DMS 273 (cell line): ENCODE results near the gene STAMBPL1.
"Not testable (repeated sequence)": the region's sequence is repeated elsewhere in the genome, so short reads cannot be mapped to it uniquely, and the experiment has no call there.

Source experiments
- DNase-seq: peaks from one replicate; lab custom pipeline; 2025; ENCODE audit not compliant: unreplicated experiment; lab: John Stamatoyannopoulos, UW

STAMBPL1 gene

DNA sequence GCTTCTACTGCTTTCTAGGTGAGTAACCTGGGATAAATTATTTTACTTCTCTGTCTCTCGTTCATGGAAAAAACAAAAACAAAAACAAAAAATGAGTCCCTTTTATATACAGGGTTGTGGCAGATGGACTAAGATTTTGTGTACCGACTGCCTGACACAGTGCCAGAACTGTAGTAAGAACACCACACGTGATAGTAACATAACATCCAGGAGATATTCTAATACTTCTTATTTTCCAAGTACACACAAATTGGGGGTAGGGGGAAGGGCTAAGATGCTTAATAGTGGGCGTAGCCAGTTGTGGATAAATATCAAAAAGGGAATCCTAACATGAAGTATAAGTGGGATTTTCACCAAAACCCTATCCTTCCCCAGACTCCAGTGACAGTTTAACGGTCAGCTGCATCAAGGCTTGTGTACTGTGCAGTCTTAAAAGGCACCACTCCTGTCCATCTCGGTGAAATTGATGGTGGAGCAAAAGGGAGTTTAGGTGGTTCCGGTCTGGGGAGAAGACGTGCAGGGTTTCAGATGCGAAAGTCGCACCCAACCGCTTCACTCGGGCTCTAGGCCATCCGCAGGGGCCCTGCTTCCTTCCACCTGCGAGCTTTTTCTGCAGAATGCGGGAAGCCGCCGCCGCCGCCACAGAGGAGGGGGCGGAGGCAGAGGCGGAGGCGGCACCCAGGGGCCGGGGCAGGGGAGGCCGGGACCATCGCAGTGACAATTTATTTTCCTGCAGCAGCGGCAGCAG, at the start of gene STAMBPL1:
STAMBPL1 (plus strand) TSS at position 712 of the 748 bp plus-strand sequence. CDS start 21,464 bp downstream, outside the sequence.
- peak; percentile 88 for DNase-seq

DNA sequence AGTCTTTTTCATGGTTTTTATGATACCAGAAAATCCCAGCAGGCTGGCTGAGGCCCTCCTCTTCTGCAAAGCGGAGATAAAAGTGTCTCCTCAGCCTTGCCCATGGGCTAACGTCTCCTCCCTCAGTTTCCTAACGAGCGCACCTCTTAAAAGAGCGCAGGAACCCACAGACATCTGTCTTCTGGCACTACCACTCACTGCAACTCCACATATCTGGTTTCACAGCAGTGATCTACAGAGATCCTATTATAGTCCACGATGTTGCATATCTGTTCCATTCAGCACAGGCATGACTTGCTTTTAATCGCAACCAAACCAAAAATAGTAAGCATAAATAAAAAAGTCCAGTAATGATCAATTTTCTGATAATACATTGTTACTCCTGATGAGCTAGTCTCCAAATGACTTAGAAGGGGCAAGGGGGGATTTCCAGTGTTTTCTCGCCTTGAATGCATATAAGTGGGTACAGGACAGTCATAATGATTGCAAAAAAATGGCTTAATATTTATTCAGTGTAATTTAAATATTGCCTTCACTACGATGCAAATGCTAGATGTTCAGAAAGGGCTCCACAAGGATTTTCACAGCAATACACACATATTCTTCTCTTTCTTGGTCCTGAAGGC, 49.3 kb upstream of the STAMBPL1 start:
- no peak for DNase-seq

DNA sequence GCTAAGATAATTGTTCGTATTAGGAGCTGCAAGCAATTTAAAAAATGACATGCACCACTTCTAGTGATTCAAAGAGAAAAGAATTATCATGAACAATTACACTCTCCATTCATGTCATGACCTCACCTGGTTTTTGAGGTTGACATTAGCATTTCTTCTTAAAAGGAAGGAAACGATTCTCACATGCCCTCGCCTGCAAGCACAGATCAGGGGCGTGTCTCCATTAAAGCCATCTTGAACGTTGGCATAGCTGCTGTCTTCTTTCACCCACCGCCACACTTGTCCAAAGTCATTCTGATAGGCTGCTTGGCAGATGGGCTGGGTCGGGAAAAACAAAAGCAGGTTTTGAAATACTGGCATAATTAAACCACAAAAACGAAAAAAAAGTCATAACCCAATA, 48.3 kb upstream of the STAMBPL1 start:
- DNase-seq, result no peak

DNA sequence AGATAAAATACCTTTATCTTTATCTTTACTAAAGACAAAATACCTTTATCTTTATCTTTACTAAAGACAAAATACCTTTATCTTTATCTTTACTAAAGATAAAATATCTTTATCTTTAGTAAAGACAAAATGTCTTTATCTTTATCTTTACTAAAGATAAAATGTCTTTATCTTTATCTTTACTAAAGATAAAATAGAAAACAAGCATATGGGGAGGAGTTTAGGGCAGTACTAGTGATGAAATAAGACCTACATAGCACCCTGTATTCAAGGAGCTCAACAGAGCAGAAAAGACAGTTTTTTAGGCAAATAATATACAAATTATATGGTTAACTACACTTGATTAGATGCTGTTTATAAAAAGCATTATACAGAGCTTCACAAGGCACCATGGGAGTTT, 47.7 kb upstream of the STAMBPL1 start:
- DNase-seq, result no peak

DNA sequence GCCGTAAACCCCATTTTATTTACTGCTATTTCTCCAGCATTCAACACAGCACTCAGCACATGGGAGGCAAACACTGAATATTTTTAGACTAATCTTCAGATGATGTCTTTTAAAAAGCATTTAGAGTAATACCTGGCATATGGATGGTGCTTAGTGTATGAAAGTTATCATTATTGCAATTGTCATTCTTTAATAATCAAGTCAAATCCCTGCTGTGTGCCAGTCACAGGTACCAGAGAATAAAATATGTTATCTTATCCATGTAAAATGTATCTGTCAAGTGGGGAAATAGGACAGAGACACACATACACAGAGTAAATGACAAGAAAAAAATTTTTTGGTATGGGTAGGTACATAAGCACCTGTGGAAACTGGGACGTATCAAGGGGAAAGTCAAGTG, 46.9 kb upstream of the STAMBPL1 start:
- no peak for DNase-seq

DNA sequence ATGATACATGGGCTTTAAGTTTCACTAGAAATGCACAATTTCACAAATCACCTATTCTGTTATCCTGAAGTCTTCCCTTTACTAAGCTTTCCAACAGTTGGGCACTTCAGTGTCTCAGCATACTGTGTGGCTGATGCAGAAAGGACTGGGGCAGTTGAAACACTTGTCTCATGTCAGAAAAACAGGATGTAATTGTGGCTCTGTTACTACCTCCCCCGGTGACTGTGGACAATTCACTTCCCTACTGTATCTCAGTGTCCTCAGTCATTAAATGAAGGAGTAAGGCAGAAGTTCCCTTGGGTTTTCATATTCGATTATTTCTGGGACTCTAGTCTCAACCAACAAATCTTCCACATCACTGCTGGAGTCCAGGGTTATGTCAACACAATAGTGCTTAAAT, 46.3 kb upstream of the STAMBPL1 start:
- DNase-seq, result no peak

DNA sequence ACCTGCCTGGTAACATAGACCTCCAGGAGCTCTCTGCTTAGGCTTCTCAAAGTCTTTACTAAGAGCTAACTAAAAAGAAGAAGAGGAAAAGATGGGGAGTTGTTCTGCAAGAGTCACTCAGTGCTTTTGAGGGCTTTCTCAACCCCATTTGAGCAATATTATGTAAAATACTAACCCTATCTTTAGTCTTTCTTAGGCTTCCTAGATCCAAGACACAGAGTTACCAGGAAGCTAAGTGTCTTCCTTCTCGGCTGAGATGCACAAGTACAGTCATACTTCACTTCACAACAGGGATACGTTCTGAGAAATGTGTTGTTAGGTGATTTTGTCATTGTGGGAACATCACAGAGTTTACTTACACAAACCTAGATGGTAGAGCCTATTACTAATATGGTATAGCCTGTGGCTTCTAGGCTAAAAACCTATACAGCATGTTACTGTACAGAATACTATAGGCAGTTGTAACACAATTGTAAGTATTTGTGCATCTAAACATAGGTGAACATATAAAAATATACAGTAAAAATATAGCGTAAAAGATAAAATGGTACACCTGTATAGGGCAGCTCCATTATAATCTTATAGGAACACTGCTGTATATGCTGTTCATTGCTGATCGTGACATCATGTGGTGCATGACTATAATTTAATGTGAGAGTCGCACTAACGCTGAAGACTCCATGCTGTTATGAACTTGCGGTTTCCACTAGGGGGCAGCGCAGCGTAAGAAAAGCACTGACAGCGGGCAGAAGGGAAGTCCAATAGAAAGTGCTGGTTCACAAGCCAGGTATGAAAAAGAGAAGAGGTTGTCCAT, 44.7 kb upstream of the STAMBPL1 start:
- peak; percentile 87 for DNase-seq

DNA sequence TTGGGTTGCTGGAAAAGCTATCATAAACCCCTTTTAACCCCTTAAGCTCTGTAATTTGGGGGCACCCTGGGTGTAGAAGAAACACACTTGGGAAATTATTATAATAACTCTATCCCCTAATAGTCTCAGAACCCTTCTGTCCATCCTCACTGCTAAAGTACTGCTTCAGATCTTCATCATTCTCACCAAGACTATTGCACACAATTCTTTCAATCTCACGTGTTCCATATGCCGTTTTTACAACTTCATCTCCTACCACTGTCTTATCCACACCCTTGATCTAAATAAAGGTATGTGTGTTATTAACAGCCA, 44.2 kb upstream of the STAMBPL1 start:
- DNase-seq, result no peak

DNA sequence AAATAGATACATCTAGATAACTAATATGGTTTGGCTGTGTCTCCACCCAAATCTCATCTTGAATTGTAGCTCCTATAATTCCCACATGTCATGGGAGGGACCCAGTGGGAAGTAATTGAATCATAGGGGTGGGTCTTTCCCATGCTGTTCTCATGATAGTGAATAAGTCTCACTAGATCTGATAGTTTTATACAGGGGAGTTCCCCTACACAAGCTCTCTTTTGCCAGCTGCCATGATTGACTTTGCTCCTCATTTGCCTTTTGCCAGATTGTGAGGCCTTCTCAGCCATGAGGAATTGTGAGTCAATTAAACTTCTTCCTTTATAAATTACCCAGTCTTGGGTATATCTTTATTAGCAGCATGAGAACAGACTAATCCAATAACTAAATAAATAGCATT, 42.4 kb upstream of the STAMBPL1 start:
- DNase-seq, result not testable (repeated sequence)

DNA sequence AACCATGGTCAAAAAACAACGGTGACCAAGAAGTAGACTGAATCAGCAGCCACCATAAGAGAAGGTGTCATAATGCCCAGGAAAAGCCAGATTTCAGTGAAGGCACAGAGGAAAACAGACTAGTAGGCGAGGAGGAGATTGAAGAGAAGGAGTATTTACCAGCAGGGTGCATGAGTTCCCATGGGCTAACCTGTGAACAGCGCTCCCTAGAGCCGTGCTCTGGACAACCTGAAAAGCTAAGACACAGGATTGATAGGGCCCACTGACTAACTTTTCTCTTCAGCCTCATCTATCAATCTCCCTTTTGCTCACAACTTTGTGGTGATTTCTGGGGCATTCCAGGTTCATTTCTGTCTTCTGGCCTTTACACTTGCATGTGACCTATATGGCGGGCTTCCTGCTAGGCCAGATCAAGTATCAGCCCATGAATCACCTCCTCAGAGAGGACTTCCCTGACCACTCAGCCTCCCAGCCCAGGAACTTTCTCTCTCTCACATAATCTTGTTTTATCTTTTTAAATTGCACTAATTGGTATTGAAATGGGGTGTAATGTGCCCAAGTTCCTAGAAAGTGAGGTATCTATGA, 41.2 kb upstream of the STAMBPL1 start:
- DNase-seq, result no peak

DNA sequence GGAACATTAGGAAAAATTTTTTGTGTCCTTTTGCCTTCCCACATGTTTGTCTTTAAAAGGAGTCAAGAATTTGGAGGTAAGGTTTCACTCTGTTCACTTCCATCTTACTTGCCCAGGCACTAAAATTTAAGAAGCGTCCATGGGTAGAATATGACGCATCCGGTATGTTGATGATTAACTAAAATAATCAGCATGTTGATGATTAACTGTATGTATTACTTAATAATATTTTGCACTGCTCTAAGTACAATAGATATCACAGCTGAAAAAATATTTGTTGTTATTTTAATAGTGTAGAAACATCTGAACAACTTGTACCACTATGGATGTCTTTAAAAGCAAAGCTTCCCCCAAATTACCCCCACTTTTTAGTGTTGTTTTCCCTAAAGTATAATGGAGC, 39.9 kb upstream of the STAMBPL1 start:
- no peak for DNase-seq

DNA sequence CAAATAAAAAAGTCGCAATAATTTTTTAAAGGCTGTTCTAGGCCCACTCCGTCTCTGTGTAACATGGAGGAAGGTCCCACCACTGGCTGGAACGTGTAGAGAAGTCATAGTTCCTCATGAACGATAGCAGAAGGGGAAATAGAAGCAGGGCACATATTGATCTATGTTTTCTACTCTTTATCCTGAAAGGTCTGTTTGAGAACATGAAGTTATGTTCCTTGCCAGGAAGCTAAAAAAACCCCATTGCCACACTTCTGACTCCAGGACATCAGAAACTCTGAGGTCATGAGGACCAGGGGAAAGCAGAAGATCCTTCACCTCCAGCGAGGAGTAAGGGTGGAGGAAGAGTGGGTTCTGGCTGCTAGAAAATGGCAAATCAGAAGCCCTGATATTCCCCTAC, 39.2 kb upstream of the STAMBPL1 start:
- DNase-seq, result no peak

DNA sequence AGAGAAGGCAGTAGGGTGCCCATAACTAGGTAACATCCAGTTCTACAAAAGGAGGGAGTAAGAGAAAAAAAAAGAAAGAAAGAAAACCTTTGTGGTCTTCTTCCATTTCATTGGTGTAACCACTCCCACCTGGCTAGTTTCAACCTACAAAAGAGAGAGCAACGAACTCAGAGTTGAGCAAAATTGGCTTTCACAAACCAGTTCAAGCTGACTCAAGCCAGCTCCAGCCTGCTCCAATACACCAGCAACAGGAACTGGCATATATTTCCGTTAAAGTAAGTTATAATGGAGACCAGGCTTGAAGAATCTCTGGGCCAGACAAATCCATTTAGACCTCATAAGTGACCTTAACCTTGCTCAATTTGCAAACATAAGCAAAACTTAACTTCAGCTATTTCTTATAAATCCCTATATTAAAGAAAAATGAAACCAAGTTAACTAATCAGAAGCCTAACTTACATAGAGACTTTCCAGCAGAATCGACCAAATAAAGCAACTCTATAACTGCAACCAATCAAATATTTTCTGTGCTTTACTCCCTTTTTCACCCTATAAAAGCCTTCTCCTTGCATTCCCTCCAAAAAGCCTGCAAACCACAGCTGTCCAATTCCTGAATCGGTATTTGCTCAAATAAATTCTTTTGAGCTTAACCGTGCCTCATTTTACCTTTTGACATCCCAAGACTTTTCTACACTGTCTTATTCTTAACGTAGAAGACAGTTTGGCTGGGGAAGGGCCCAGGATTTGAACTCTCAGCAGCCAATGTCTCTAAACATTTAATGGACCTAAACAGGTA, 38.5 kb upstream of the STAMBPL1 start:
- DNase-seq, result no peak

DNA sequence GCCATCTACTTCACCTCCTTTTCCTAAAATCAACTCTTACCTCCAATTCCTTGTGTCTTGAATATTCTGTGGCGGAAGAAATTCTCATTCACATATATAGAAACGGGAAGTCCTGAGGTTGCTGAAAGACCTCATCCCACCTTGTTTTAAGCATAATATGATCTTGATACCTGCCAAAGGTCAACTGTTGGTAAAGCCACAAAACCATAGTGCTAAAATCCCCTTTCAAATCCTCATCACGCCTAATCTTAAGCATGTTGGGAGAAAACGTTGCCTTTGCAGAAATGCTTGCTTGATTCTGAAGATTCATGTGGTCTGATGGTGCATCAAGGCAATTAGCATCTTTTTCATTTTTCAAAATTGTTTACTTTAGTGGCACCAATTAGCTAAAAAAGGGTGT, 36.9 kb upstream of the STAMBPL1 start:
- DNase-seq, result no peak

DNA sequence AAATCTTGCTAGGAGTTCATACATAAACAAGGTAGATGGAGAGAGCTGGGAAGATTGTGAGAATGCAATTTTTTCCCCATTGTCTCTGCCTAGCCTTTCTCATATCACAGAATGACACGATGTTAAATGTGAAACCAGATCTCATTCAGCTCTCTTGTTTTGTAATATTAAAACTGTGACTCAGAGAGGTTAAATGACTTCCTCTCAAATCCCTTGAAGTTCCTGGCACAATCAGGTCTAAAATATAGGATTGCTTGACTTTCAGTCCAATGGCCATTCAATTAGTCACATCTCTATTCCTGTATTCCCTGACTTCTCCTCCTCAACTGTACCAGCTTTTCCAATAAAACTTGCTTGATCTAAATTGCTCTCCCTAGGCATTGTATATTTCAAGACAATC, 31.5 kb upstream of the STAMBPL1 start:
- DNase-seq, result no peak

DNA sequence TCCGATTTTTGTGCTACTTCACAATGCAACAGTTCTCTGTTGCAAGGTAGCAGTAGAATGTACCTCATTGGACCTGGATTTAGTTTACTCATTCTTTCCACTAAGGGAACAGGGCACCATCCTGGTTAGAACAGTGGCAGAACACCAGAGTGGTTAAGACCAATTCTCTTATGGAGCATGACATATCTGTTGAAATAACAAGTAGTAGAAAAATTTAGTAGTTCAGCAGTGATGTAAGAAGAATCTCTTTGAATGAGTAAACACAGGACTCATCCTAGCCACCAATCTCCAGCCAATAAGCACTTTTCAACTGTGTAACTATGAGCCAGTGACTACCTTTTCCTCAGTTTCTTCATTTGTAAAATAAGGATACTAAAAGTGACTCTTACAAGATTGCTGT, 30.8 kb upstream of the STAMBPL1 start:
- no peak for DNase-seq

DNA sequence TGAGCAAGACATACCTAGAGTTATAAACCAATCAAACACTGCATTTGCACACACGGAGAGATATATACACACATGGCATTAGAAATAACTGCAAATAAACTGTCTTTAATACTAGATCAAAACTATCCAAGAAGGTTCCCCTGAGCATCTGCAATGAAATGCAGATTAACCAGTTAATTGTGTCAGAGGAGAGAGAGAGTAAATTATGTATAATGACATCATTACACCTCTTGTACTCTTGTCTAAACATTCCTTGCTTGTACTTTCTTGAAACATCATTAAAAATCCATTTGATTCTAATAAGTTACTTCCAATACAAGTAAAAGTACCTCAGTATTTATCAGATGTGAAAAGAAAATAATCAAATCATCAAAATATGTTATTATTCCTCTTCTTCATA, 29.3 kb upstream of the STAMBPL1 start:
- no peak for DNase-seq

DNA sequence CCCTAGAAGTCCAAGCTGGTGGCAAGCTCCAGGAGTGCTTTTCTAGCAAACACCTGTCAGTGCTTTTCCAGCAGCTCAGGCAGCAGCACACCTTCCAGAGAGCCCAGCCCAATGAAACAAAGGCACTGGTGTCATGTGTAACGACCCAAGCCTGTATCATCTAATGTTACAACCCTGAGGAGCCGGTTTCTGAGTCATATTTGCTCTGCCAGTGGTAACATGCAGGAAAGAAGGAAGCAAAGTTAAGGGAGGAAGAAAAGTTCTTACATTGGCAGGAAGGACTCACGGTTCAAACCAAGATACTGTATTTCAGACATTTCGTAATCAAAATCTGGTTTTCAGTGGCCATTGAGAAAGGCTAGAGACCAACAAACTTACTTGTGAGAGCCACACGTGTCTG, 28.3 kb upstream of the STAMBPL1 start, which contains the start of gene ANKRD22:
ANKRD22 (minus strand) TSS at position 139 of the 400 bp plus-strand sequence. CDS start 237 bp downstream, outside the sequence.
- peak; percentile 18 for DNase-seq

DNA sequence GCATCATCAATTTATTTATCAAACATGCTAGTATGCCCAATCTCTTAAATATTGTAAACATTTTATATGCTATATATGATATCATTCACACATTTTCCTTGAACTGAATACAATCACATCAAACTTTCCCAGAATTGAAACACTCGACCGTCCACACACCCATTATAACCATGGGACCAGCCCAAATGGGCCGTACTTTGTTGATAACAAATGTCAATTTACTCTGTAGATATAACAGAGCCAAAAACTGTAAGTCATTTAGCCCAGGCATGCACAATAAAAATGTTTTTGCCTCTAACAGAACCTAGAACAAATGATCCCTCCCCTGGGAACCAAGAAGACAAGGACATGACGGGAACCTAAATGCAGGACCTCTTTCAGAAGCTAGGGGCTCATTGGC, 27.7 kb upstream of the STAMBPL1 start:
- no peak for DNase-seq

DNA sequence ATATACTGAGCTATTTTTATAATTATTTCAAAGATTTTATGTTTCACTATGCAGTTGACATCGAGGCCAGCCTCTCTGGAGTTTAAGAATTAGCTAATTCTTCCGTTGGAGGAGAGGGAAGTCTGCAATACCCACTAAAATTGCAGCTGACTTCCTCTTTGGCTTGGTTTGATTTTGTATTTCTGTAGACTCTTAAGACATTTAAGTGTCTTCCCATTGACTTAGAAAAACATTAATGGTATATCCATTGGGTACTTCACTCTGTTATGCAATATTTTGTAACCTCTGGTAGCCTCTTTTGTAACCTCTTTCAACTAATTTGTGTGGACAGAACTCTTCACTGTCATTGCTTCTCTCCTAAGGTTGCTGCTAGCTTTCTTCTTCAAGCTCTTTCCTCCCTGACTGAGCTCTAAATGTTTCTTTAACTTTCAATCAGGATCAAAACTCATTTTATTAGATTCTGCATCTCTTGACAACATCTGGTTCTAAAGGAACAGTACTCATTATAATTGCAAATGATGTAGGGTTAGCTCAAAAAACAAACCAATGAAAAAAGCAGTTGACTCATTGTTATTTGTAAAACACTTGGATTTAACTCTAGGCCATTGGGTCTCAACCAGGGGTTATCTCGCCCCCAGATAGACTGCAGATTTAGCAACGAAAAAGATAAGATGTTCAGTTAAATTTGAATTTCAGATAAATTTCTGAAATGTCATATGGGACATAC, 26.7 kb upstream of the STAMBPL1 start:
- DNase-seq, result peak; percentile 28
